ENCODE measurements around the gene ASIC4.

DNA sequence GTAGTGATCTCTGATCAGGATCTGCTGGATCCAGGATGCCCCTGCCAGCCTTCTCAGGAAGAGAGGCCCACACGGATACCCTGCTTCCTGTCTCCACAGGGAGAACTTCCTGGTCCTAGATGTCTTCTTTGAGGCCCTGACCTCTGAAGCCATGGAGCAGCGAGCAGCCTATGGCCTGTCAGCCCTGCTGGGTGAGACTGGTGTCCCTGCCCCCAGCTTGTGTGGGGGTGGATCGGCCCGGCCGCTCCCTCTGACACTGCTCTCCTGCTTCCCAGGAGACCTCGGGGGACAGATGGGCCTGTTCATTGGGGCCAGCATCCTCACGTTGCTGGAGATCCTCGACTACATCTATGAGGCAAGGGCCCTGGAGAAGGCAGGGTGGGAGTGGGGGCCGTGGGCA, 22.7 kb downstream of the ASIC4 start:
- TF ChIP-seq, protein P1, sequence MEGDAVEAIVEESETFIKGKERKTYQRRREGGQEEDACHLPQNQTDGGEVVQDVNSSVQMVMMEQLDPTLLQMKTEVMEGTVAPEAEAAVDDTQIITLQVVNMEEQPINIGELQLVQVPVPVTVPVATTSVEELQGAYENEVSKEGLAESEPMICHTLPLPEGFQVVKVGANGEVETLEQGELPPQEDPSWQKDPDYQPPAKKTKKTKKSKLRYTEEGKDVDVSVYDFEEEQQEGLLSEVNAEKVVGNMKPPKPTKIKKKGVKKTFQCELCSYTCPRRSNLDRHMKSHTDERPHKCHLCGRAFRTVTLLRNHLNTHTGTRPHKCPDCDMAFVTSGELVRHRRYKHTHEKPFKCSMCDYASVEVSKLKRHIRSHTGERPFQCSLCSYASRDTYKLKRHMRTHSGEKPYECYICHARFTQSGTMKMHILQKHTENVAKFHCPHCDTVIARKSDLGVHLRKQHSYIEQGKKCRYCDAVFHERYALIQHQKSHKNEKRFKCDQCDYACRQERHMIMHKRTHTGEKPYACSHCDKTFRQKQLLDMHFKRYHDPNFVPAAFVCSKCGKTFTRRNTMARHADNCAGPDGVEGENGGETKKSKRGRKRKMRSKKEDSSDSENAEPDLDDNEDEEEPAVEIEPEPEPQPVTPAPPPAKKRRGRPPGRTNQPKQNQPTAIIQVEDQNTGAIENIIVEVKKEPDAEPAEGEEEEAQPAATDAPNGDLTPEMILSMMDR (IDR thresholded peaks at IDR 0.05) = no peak
- TF ChIP-seq EZH2phosphoT487 (IDR thresholded peaks at IDR 0.05) = no peak

Measured in neural progenitor cell (in vitro differentiated cells).